HK-2 (cell line): Measurements from ENCODE around the gene CEP78.

Experiments used
- DNase-seq: peaks from one replicate; pipeline ENCODE4 v3.0.0-alpha.2; 2018; ENCODE audit not compliant: unreplicated experiment

CEP78 gene

GRCh38 chr9:78307360-78307759 is 71.5 kb downstream of the CEP78 start:
- no peak for DNase-seq

- no peak for DNase-seq
Measured at GRCh38 chr9:78309066-78309465, 73.2 kb downstream of the CEP78 start.

- DNase-seq: no peak
Measured at GRCh38 chr9:78311075-78311474, 75.2 kb downstream of the CEP78 start.

GRCh38 chr9:78311886-78312524 is 76.1 kb downstream of the CEP78 start:
- no peak for DNase-seq

- no peak for DNase-seq
Measured at GRCh38 chr9:78314550-78314949, 78.7 kb downstream of the CEP78 start.

- no peak for DNase-seq
Measured at GRCh38 chr9:78314953-78315870, 79.3 kb downstream of the CEP78 start.

GRCh38 chr9:78316166-78316892 is 80.5 kb downstream of the CEP78 start:
- no peak for DNase-seq

- no peak for DNase-seq
Measured at GRCh38 chr9:78319197-78320029, 83.5 kb downstream of the CEP78 start.

- DNase-seq: no peak
Measured at GRCh38 chr9:78320030-78320693, 84.3 kb downstream of the CEP78 start.

- DNase-seq: no peak
Measured at GRCh38 chr9:78320875-78321496, 85.1 kb downstream of the CEP78 start.

GRCh38 chr9:78321505-78321904 is 85.6 kb downstream of the CEP78 start:
- no peak for DNase-seq

- no peak for DNase-seq
Measured at GRCh38 chr9:78324068-78324650, 88.3 kb downstream of the CEP78 start.

GRCh38 chr9:78324682-78325081 is 88.8 kb downstream of the CEP78 start:
- no peak for DNase-seq

GRCh38 chr9:78325343-78325742 is 89.5 kb downstream of the CEP78 start:
- no peak for DNase-seq

- no peak for DNase-seq
Measured at GRCh38 chr9:78325846-78326360, 90.0 kb downstream of the CEP78 start.

GRCh38 chr9:78326564-78326963 is 90.7 kb downstream of the CEP78 start:
- no peak for DNase-seq
